ENCODE data around the gene LCN15. TPM values are rescaled to one million over a fixed set of nuclear protein-coding genes. Genes with fewer than 3 reads are reported as not detected.

Gene LCN15
- total RNA-seq, 1 experiment from 2014 or later: not detected

- Histone ChIP-seq H3K79me2 (ENCODE audit: low read depth) (no peaks in the 10 kb centered on the region), H3K4me3 (no peak overlapping the region), H4K20me1 (ENCODE audit: insufficient read depth) (no peaks in the 10 kb centered on the region), H3F3A (ENCODE audit: insufficient read depth, low read depth) (no peaks in the 10 kb centered on the region), H3K9me2 (ENCODE audit: insufficient read depth) (no peaks in the 10 kb centered on the region), H3K27me3 (ENCODE audit: insufficient read depth, low read depth) (peaks cover 52% of the 10 kb centered on the region), H3K4me2 (no peak overlapping the region), H3K36me3 (ENCODE audit: low read depth) (no peaks in the 10 kb centered on the region), H3K4me1 (replicated peaks; ENCODE audit: insufficient read depth) (no peaks in the 10 kb centered on the region), H3K27ac (no peak overlapping the region), H2AFZ (no peak overlapping the region), H3K9me3 (ENCODE audit: insufficient read depth, low read depth) (peaks cover 12% of the 10 kb centered on the region; the same call in 1 of the 2 replicates)
- CTCF ChIA-PET: no interaction called here
- BruUV-seq (replicated peaks): no TSS peak
- TF ChIP-seq CTCF (conservative IDR thresholded peaks at IDR 0.05) (no peak), EZH2 (IDR thresholded peaks at IDR 0.05; ENCODE audit: low read depth) (no peak)
- no peak for DNase-seq
- intact Hi-C loops (cut with micrococcal nuclease; ENCODE audit: unreplicated experiment): no loop called here
- POLR2A ChIA-PET (ENCODE audit: unreplicated experiment): no interaction called here
Measured at GRCh38 chr9:136754059-136754572, 10.2 kb downstream of the LCN15 start.

- BruUV-seq (replicated peaks): no TSS peak
- no peaks in the 10 kb centered on the region for H3F3A ChIP-seq (ENCODE audit: insufficient read depth, low read depth)
- H3K4me2 ChIP-seq: no peak overlapping the region
- ChIA-PET CTCF (no interaction called here), POLR2A (ENCODE audit: unreplicated experiment) (no interaction called here)
- intact Hi-C loops (cut with micrococcal nuclease; ENCODE audit: unreplicated experiment): no loop called here
- H3K4me3 ChIP-seq: no peak overlapping the region
- DNase-seq: no peak
- no peak overlapping the region for H3K27ac ChIP-seq
- no peak for TF ChIP-seq CTCF (conservative IDR thresholded peaks at IDR 0.05)
- no peak for TF ChIP-seq EZH2 (IDR thresholded peaks at IDR 0.05; ENCODE audit: low read depth)
- H2AFZ ChIP-seq: no peak overlapping the region
- H4K20me1 ChIP-seq (ENCODE audit: insufficient read depth): no peaks in the 10 kb centered on the region
- H3K79me2 ChIP-seq (ENCODE audit: low read depth): no peaks in the 10 kb centered on the region
- H3K4me1 ChIP-seq (replicated peaks; ENCODE audit: insufficient read depth): no peaks in the 10 kb centered on the region
- H3K36me3 ChIP-seq (ENCODE audit: low read depth): no peaks in the 10 kb centered on the region
- no peaks in the 10 kb centered on the region for H3K9me2 ChIP-seq (ENCODE audit: insufficient read depth)
- H3K27me3 ChIP-seq (ENCODE audit: insufficient read depth, low read depth): peaks cover 56% of the 10 kb centered on the region
- peaks cover 12% of the 10 kb centered on the region; the same call in 1 of the 2 replicates for H3K9me3 ChIP-seq (ENCODE audit: insufficient read depth, low read depth)
Measured at GRCh38 chr9:136753371-136754058, 10.8 kb downstream of the LCN15 start.

- Histone ChIP-seq H3K36me3 (ENCODE audit: low read depth) (no peaks in the 10 kb centered on the region), H3K27me3 (ENCODE audit: insufficient read depth, low read depth) (peaks cover 64% of the 10 kb centered on the region), H4K20me1 (ENCODE audit: insufficient read depth) (no peaks in the 10 kb centered on the region), H3K9me2 (ENCODE audit: insufficient read depth) (no peaks in the 10 kb centered on the region), H3K4me1 (replicated peaks; ENCODE audit: insufficient read depth) (no peaks in the 10 kb centered on the region), H3K79me2 (ENCODE audit: low read depth) (no peaks in the 10 kb centered on the region), H2AFZ (no peak overlapping the region), H3K4me3 (no peak overlapping the region), H3K4me2 (no peak overlapping the region), H3K9me3 (ENCODE audit: insufficient read depth, low read depth) (peaks cover 12% of the 10 kb centered on the region; the same call in 1 of the 2 replicates), H3F3A (ENCODE audit: insufficient read depth, low read depth) (no peaks in the 10 kb centered on the region), H3K27ac (no peak overlapping the region)
- no peak for DNase-seq
- CTCF ChIA-PET: interaction anchor here (0.6 kb wide), 1 partner anchor 12 kb away, joined by 3 read pairs; no protein-coding TSS in a partner anchor
- POLR2A ChIA-PET (ENCODE audit: unreplicated experiment): no interaction called here
- TF ChIP-seq EZH2 (IDR thresholded peaks at IDR 0.05; ENCODE audit: low read depth) (no peak), CTCF (conservative IDR thresholded peaks at IDR 0.05) (no peak)
- intact Hi-C loops (cut with micrococcal nuclease; ENCODE audit: unreplicated experiment): no loop called here
- no TSS peak for BruUV-seq (replicated peaks)
Measured at GRCh38 chr9:136751814-136752213, 12.5 kb downstream of the LCN15 start.
